Measurements from ENCODE around the gene SFXN5.

DNA sequence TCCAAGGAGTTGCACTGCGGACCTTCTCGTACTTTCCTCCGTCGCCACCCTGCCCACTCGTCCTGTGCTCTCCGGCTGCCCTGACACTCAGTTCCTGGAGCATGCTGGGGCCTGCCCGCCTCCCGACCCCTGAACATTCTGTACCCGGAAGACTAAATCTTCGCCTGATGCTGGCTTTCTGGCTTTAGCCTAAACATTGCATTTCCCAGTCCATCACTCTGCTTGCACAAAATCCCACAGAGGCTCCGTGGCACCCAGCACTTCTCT lies 550 bp upstream of the SFXN5 start:
- TF ChIP-seq, protein P1, sequence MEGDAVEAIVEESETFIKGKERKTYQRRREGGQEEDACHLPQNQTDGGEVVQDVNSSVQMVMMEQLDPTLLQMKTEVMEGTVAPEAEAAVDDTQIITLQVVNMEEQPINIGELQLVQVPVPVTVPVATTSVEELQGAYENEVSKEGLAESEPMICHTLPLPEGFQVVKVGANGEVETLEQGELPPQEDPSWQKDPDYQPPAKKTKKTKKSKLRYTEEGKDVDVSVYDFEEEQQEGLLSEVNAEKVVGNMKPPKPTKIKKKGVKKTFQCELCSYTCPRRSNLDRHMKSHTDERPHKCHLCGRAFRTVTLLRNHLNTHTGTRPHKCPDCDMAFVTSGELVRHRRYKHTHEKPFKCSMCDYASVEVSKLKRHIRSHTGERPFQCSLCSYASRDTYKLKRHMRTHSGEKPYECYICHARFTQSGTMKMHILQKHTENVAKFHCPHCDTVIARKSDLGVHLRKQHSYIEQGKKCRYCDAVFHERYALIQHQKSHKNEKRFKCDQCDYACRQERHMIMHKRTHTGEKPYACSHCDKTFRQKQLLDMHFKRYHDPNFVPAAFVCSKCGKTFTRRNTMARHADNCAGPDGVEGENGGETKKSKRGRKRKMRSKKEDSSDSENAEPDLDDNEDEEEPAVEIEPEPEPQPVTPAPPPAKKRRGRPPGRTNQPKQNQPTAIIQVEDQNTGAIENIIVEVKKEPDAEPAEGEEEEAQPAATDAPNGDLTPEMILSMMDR (IDR thresholded peaks at IDR 0.05), result no peak
- TF ChIP-seq TCF7L2 (IDR thresholded peaks at IDR 0.05; ENCODE audit: low read depth, low read length) (no peak), POLR2AphosphoS5 (IDR thresholded peaks at IDR 0.05; ENCODE audit: low read depth, low read length) (no peak)

All from Panc1 (cell line).